ENCODE measurements around the gene MIA.

GRCh38 chr19:40785526-40785925 is 10.2 kb downstream of the MIA start:
- TF ChIP-seq CTCF (IDR thresholded peaks at IDR 0.05; ENCODE audit: insufficient read depth, low read length, poor library complexity, severe bottlenecking), result no peak
- TF ChIP-seq EZH2phosphoT487 (conservative IDR thresholded peaks at IDR 0.05; ENCODE audit: low read length), result no peak
